HEK293T (cell line): ENCODE results near the gene APLNR.

ENCODE experiments used
- BHLHE40 ChIP-seq: fragments of 450-650 bp; IDR thresholded peaks from 2 replicates; pipeline ENCODE4 v1.6.1; 2016; ENCODE audit warnings: mild to moderate bottlenecking, moderate library complexity, borderline replicate concordance
- FOXK2 ChIP-seq: fragments of 450-650 bp; IDR thresholded peaks from 2 replicates; pipeline ENCODE4 v1.6.1; 2016; ENCODE audit warnings: mild to moderate bottlenecking
- FOXM1 ChIP-seq: fragments of 450-650 bp; IDR thresholded peaks from 2 replicates; pipeline ENCODE4 v1.6.1; 2017; ENCODE audit warnings: mild to moderate bottlenecking, borderline replicate concordance
- NFRKB ChIP-seq: fragments of 450-650 bp; IDR thresholded peaks from 2 replicates; pipeline ENCODE4 v1.6.1; 2016; ENCODE audit warnings: mild to moderate bottlenecking, moderate library complexity

DNA sequence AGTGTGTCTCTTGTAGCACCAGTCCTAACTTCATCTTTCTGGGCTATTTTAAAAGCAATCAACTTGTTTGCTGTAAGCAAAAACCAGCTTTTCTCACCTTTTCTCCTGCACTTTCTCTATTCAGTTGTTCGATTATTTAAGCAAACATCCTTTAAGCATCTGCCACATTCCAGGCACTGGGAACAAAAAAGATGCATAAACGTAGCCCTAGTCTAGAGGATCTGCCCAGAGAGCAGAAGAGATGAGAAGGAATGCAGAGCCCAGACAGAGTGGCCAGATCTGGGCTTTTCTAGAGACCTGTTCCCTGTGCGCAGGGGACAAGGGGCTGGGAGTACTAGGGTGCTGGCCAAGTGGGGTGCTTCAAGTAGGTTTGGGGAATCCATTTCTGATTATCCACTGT is 8.4 kb downstream of the APLNR start:
- TF ChIP-seq NFRKB (no peak), BHLHE40 (no peak), FOXM1 (no peak), FOXK2 (no peak)
